Tibial nerve (tissue), 4 donors: ENCODE measurements around the gene FAM162A. TPM values are rescaled to one million over a fixed set of nuclear protein-coding genes. Genes with fewer than 3 reads are reported as not detected.
"Not testable (repeated sequence)": the region's sequence is repeated elsewhere in the genome, so short reads cannot be mapped to it uniquely, and the experiment has no call there.

Source experiments
- DNase-seq, 2 donors: peaks; one replicate each; pipeline ENCODE4 v3.0.0-alpha.2; 2019; ENCODE audit warnings: low spot score in 2 of 2
- H3K27ac ChIP-seq, 4 donors: fragments of 200-600 bp; sonication (generic) in 3 of 4; one replicate each; pipeline ENCODE4 v1.5.1; 2017 to 2019; ENCODE audit warnings: mild to moderate bottlenecking in 1 of 4
- H3K27me3 ChIP-seq, 2 donors: fragments of 200-600 bp; sonication (generic) in 1 of 2; one replicate each; pipeline versions ENCODE4 v1.5.1 to v1.6.0; 2017 to 2019
- H3K36me3 ChIP-seq, 3 donors: fragments of 200-600 bp; sonication (generic); one replicate each; pipeline ENCODE4 v1.5.1; 2018 to 2019
- H3K4me1 ChIP-seq, 4 donors: fragments of 200-600 bp; sonication (generic) in 3 of 4; one replicate each; pipeline ENCODE4 v1.5.1; 2017 to 2019
- H3K4me3 ChIP-seq, 4 donors: fragments of 200-600 bp; sonication (generic) in 3 of 4; one replicate each; pipeline ENCODE4 v1.5.1; 2017 to 2019; ENCODE audit warnings: mild to moderate bottlenecking in 1 of 4, moderate library complexity in 1 of 4
- H3K9me3 ChIP-seq, 4 donors: fragments of 200-600 bp; sonication (generic) in 3 of 4; one replicate each; pipeline ENCODE4 v1.5.1; 2017 to 2019
- CTCF ChIP-seq, 5 experiments: fragments of 200-600 bp in 3 of 5; fragments of 450-650 bp in 2 of 5; sonication (generic) in 3 of 5; IDR thresholded peaks; one replicate each; pipeline ENCODE4 v1.5.1; 2016 to 2019; ENCODE audit warnings: antibody characterized with exemption in 5 of 5, mild to moderate bottlenecking in 3 of 5, moderate library complexity in 2 of 5
- EP300 ChIP-seq, 2 donors: sonication (generic); formaldehyde crosslinking; IDR thresholded peaks; one replicate each; pipeline ENCODE4 v1.6.1; 2017; ENCODE audit warnings: antibody characterized with exemption in 2 of 2, mild to moderate bottlenecking in 1 of 2
- POLR2A ChIP-seq, 2 donors: fragments of 450-650 bp; IDR thresholded peaks; one replicate each; pipeline ENCODE4 v1.6.1; 2017; ENCODE audit warnings: antibody characterized with exemption in 2 of 2, mild to moderate bottlenecking in 2 of 2, moderate library complexity in 2 of 2
- WGBS, 2 donors: methylation state at CpG; one replicate each; pipeline ENCODE4 v1.1.5; 2018; 5-methylcytosine and 5-hydroxymethylcytosine counted together
- total RNA-seq, 4 donors: library from RNA; depleted of rRNA; stranded (reverse); fragments of >200 nt; gene quantifications; one replicate each; pipeline ENCODE4 v1.1.0, GENCODE V29; 2016

FAM162A gene
- total RNA-seq, 4 donors from 2014 or later = 13.2 to 23.1 (median 17.8) TPM

- Histone ChIP-seq H3K4me3 (no peak overlapping the region), H3K27me3 (no peaks in the 10 kb centered on the region), H3K27ac (no peak overlapping the region), H3K36me3 (peaks cover 0 to 90% (median 12%) of the 10 kb centered on the region in 3 donors), H3K9me3 (peaks cover 0 to 3% (median 0%) of the 10 kb centered on the region in 4 donors), H3K4me1 (no peaks in the 10 kb centered on the region)
- 94 to 97% methylated on average over 2 of the region's 2 CpGs for WGBS, 2 donors
- no peak for DNase-seq
- TF ChIP-seq POLR2A (IDR thresholded peaks at IDR 0.05) (no peak), CTCF (IDR thresholded peaks at IDR 0.05) (no peak), EP300 (IDR thresholded peaks at IDR 0.05) (no peak)
Observed at GRCh38 chr3:122427857-122428471, 44.0 kb downstream of the FAM162A start.

- Histone ChIP-seq H3K27ac (no peak overlapping the region), H3K36me3 (peaks cover 0 to 99% (median 13%) of the 10 kb centered on the region in 3 donors), H3K4me3 (no peak overlapping the region), H3K9me3 (peaks cover 0 to 3% (median 0%) of the 10 kb centered on the region in 4 donors), H3K27me3 (no peaks in the 10 kb centered on the region), H3K4me1 (no peaks in the 10 kb centered on the region)
- no peak for DNase-seq
- no peak for TF ChIP-seq CTCF (IDR thresholded peaks at IDR 0.05)
- no peak for TF ChIP-seq POLR2A (IDR thresholded peaks at IDR 0.05)
- no peak for TF ChIP-seq EP300 (IDR thresholded peaks at IDR 0.05)
- 91 to 94% methylated on average over 2 of the region's 2 CpGs for WGBS, 2 donors
Observed at GRCh38 chr3:122430371-122430770, 46.4 kb downstream of the FAM162A start.

- no peak for TF ChIP-seq EP300 (IDR thresholded peaks at IDR 0.05)
- no peak for TF ChIP-seq CTCF (IDR thresholded peaks at IDR 0.05)
- no peak for TF ChIP-seq POLR2A (IDR thresholded peaks at IDR 0.05)
- Histone ChIP-seq H3K9me3 (peaks cover 0 to 12% (median 0%) of the 10 kb centered on the region in 4 donors), H3K4me1 (no peaks in the 10 kb centered on the region), H3K27me3 (no peaks in the 10 kb centered on the region), H3K27ac (no peak overlapping the region), H3K4me3 (no peak overlapping the region), H3K36me3 (peaks cover 0 to 99% (median 21%) of the 10 kb centered on the region in 3 donors)
- WGBS, 2 donors = 97 to 99% methylated on average over 9 of the region's 9 CpGs
- DNase-seq = no peak
Observed at GRCh38 chr3:122435950-122436349, 52.0 kb downstream of the FAM162A start.

- H3K4me1 ChIP-seq = no peaks in the 10 kb centered on the region
- H3K27ac ChIP-seq = no peak overlapping the region
- H3K36me3 ChIP-seq = peaks cover 0 to 89% (median 10%) of the 10 kb centered on the region in 3 donors
- no peaks in the 10 kb centered on the region for H3K27me3 ChIP-seq
- H3K9me3 ChIP-seq = no peaks in the 10 kb centered on the region
- 66 to 83% methylated on average over 10 of the region's 10 CpGs for WGBS, 2 donors
- TF ChIP-seq POLR2A (IDR thresholded peaks at IDR 0.05) = no peak
- TF ChIP-seq CTCF (IDR thresholded peaks at IDR 0.05) = no peak
- no peak for TF ChIP-seq EP300 (IDR thresholded peaks at IDR 0.05)
- H3K4me3 ChIP-seq = no peak overlapping the region
- no peak for DNase-seq
Observed at GRCh38 chr3:122443090-122443489, 59.1 kb downstream of the FAM162A start.

GRCh38 chr3:122443762-122444490 is 59.9 kb downstream of the FAM162A start:
- peaks cover 0 to 89% (median 10%) of the 10 kb centered on the region in 3 donors for H3K36me3 ChIP-seq
- not testable (repeated sequence) for H3K27me3 ChIP-seq, DNase-seq, H3K4me3 ChIP-seq, H3K27ac ChIP-seq, H3K9me3 ChIP-seq, H3K4me1 ChIP-seq
- WGBS, 2 donors = 94 to 97% methylated on average over 11 of the region's 11 CpGs

- not testable (repeated sequence) for H3K27ac ChIP-seq, H3K4me1 ChIP-seq, DNase-seq, H3K27me3 ChIP-seq, H3K4me3 ChIP-seq, H3K9me3 ChIP-seq
- peaks cover 0 to 89% (median 10%) of the 10 kb centered on the region in 3 donors for H3K36me3 ChIP-seq
- WGBS, 2 donors = 96 to 97% methylated on average over 5 of the region's 5 CpGs
Observed at GRCh38 chr3:122444491-122444887, 60.5 kb downstream of the FAM162A start.

GRCh38 chr3:122448218-122448617 is 64.2 kb downstream of the FAM162A start:
- not testable (repeated sequence) for H3K4me1 ChIP-seq, H3K4me3 ChIP-seq, H3K27me3 ChIP-seq, H3K27ac ChIP-seq, DNase-seq, H3K9me3 ChIP-seq
- peaks cover 3 to 97% (median 16%) of the 10 kb centered on the region in 3 donors for H3K36me3 ChIP-seq
- WGBS, 2 donors = 92 to 97% methylated on average over 6 of the region's 6 CpGs
